Measurements from ENCODE around the gene ROR1.
"Not testable (repeated sequence)": the region's sequence is repeated elsewhere in the genome, so short reads cannot be mapped to it uniquely, and the experiment has no call there.

Gene ROR1

GRCh38 chr1:63794354-63794753, 20.5 kb downstream of the ROR1 start:
- no peak for DNase-seq

- no peak for DNase-seq
These were observed 21.1 kb downstream of the ROR1 start for GRCh38 chr1:63794939-63795378.

- DNase-seq, result no peak
These were observed 21.6 kb downstream of the ROR1 start for GRCh38 chr1:63795455-63795854.

- DNase-seq, result no peak
These were observed 23.4 kb downstream of the ROR1 start for GRCh38 chr1:63797056-63797726.

GRCh38 chr1:63798284-63798683, 24.5 kb downstream of the ROR1 start:
- DNase-seq, result no peak

GRCh38 chr1:63799307-63799706, 25.5 kb downstream of the ROR1 start:
- no peak for DNase-seq

- no peak for DNase-seq
These were observed 26.0 kb downstream of the ROR1 start for GRCh38 chr1:63799820-63800219.

GRCh38 chr1:63802109-63802508, 28.3 kb downstream of the ROR1 start:
- no peak for DNase-seq

- DNase-seq, result no peak
These were observed 31.1 kb downstream of the ROR1 start for GRCh38 chr1:63804829-63805484.

- DNase-seq, result no peak
These were observed 33.2 kb downstream of the ROR1 start for GRCh38 chr1:63807046-63807445.

- no peak for DNase-seq
These were observed 37.2 kb downstream of the ROR1 start for GRCh38 chr1:63810936-63811469.

GRCh38 chr1:63812071-63812700, 38.4 kb downstream of the ROR1 start:
- DNase-seq, result no peak

- no peak for DNase-seq
These were observed 40.0 kb downstream of the ROR1 start for GRCh38 chr1:63813829-63814277.

- DNase-seq, result not testable (repeated sequence)
These were observed 42.5 kb downstream of the ROR1 start for GRCh38 chr1:63816217-63816815.

GRCh38 chr1:63817152-63817667, 43.4 kb downstream of the ROR1 start:
- DNase-seq, result no peak

- no peak for DNase-seq
These were observed 43.9 kb downstream of the ROR1 start for GRCh38 chr1:63817700-63818099.

GRCh38 chr1:63818567-63819325, 44.9 kb downstream of the ROR1 start:
- DNase-seq, result no peak

GRCh38 chr1:63819795-63820194, 46.0 kb downstream of the ROR1 start:
- no peak for DNase-seq

GRCh38 chr1:63821091-63822005, 47.5 kb downstream of the ROR1 start:
- DNase-seq, result no peak

GRCh38 chr1:63822540-63822939, 48.7 kb downstream of the ROR1 start:
- DNase-seq, result no peak

GRCh38 chr1:63824451-63824850, 50.6 kb downstream of the ROR1 start:
- DNase-seq, result no peak

Measured in NCI-H1930 (cell line).